Liver (tissue), 9 donors: ENCODE results near the gene CELSR1. TPM values are rescaled to one million over a fixed set of nuclear protein-coding genes. Genes with fewer than 3 reads are reported as not detected.

ENCODE experiments used
- DNase-seq: peaks from one replicate; pipeline ENCODE4 v3.0.0-alpha.2; 2017; ENCODE audit warnings: low spot score
- H3K27ac ChIP-seq, 2 donors: one replicate each; pipeline ENCODE4 v1.7.0; 2013; ENCODE audit warnings: inconsistent platforms in 2 of 2, low read length in 2 of 2, control low read depth in 1 of 2, low read depth in 1 of 2, mild to moderate bottlenecking in 1 of 2
- H3K27me3 ChIP-seq, 4 donors: one replicate each; pipeline versions ENCODE4 v1.6.1 to v1.7.0; 2013; ENCODE audit warnings: low read length in 3 of 4, inconsistent platforms in 1 of 4, mild to moderate bottlenecking in 1 of 4, moderate library complexity in 1 of 4; ENCODE audit not compliant: control insufficient read depth in 4 of 4, insufficient read depth in 4 of 4
- H3K36me3 ChIP-seq, 4 donors: one replicate each; pipeline versions ENCODE4 v1.6.1 to v1.7.0; 2013; ENCODE audit warnings: low read length in 3 of 4, mild to moderate bottlenecking in 3 of 4, low read depth in 1 of 4, moderate library complexity in 1 of 4; ENCODE audit not compliant: control insufficient read depth in 4 of 4, insufficient read depth in 3 of 4
- H3K4me1 ChIP-seq, 4 donors: one replicate each; pipeline versions ENCODE4 v1.6.1 to v1.7.0; 2013; ENCODE audit warnings: low read length in 3 of 4, mild to moderate bottlenecking in 3 of 4, moderate library complexity in 1 of 4; ENCODE audit not compliant: control insufficient read depth in 4 of 4, insufficient read depth in 4 of 4
- H3K4me3 ChIP-seq, 3 donors: one replicate each; pipeline versions ENCODE4 v1.6.1 to v1.7.0; 2013; ENCODE audit warnings: low read length in 3 of 3, control low read depth in 1 of 3, low read depth in 1 of 3, mild to moderate bottlenecking in 1 of 3
- H3K9ac ChIP-seq, 2 donors: one replicate each; pipeline ENCODE4 v1.7.0; 2013; ENCODE audit warnings: low read length in 2 of 2, mild to moderate bottlenecking in 2 of 2, moderate library complexity in 2 of 2, control low read depth in 1 of 2, low read depth in 1 of 2
- H3K9me3 ChIP-seq, 4 donors: one replicate each; pipeline versions ENCODE4 v1.6.1 to v1.7.0; 2013; ENCODE audit warnings: low read length in 3 of 4; ENCODE audit not compliant: control insufficient read depth in 4 of 4
- ATF3 ChIP-seq: IDR thresholded peaks from 2 replicates; pipeline ENCODE4 v1.6.1; 2016; ENCODE audit warnings: antibody characterized with exemption
- CTCF ChIP-seq: fragments of 150-350 bp; IDR thresholded peaks from 2 replicates; pipeline ENCODE4 v1.5.1; 2017; ENCODE audit warnings: improper control_type of control experiment, low read depth, low read length; ENCODE audit not compliant: missing input control
- EGR1 ChIP-seq, 2 donors: IDR thresholded peaks; 2 replicates each; pipeline ENCODE4 v1.6.1; 2016 to 2018; ENCODE audit warnings: antibody characterized with exemption in 2 of 2, low read depth in 2 of 2
- FOXA1 ChIP-seq: IDR thresholded peaks from 2 replicates; pipeline ENCODE4 v1.6.1; 2016; ENCODE audit warnings: antibody characterized with exemption
- FOXA2 ChIP-seq: IDR thresholded peaks from 2 replicates; pipeline ENCODE4 v1.6.1; 2016; ENCODE audit warnings: antibody characterized with exemption
- GABPA ChIP-seq, 2 donors: IDR thresholded peaks in 1 of 2; conservative IDR thresholded peaks in 1 of 2; 2 replicates each; pipeline ENCODE4 v1.6.1; 2016; ENCODE audit warnings: antibody characterized with exemption in 2 of 2, mild to moderate bottlenecking in 1 of 2, moderate library complexity in 1 of 2
- HNF4A ChIP-seq, 2 donors: conservative IDR thresholded peaks; 2 replicates each; pipeline ENCODE4 v1.6.1; 2016; ENCODE audit warnings: antibody characterized with exemption in 2 of 2, mild to moderate bottlenecking in 2 of 2
- HNF4G ChIP-seq: IDR thresholded peaks from 2 replicates; pipeline ENCODE4 v1.6.1; 2016; ENCODE audit warnings: antibody characterized with exemption
- JUND ChIP-seq, 2 donors: IDR thresholded peaks; 2 replicates each; pipeline ENCODE4 v1.6.1; 2016; ENCODE audit warnings: antibody characterized with exemption in 2 of 2
- MAX ChIP-seq: IDR thresholded peaks from 2 replicates; pipeline ENCODE4 v1.6.1; 2016; ENCODE audit warnings: antibody characterized with exemption
- NR2F2 ChIP-seq: IDR thresholded peaks from 2 replicates; pipeline ENCODE4 v1.6.1; 2016; ENCODE audit warnings: antibody characterized with exemption
- RAD21 ChIP-seq, 2 donors: IDR thresholded peaks; 2 replicates each; pipeline ENCODE4 v1.6.1; 2016; ENCODE audit warnings: antibody characterized with exemption in 2 of 2, mild to moderate bottlenecking in 2 of 2
- REST ChIP-seq: IDR thresholded peaks from 2 replicates; pipeline ENCODE4 v1.6.1; 2016; ENCODE audit warnings: antibody characterized with exemption, mild to moderate bottlenecking
- RXRA ChIP-seq, 2 donors: IDR thresholded peaks; 2 replicates each; pipeline ENCODE4 v1.6.1; 2017 to 2018; ENCODE audit warnings: antibody characterized with exemption in 2 of 2, mild to moderate bottlenecking in 1 of 2
- SP1 ChIP-seq: IDR thresholded peaks from 2 replicates; pipeline ENCODE4 v1.6.1; 2018; ENCODE audit warnings: antibody characterized with exemption, mild to moderate bottlenecking
- TAF1 ChIP-seq: conservative IDR thresholded peaks from 2 replicates; pipeline ENCODE4 v1.6.1; 2016; ENCODE audit warnings: antibody characterized with exemption, mild to moderate bottlenecking
- YY1 ChIP-seq: IDR thresholded peaks from 2 replicates; pipeline ENCODE4 v1.6.1; 2016; ENCODE audit warnings: antibody characterized with exemption, mild to moderate bottlenecking
- ZBTB33 ChIP-seq: IDR thresholded peaks from 2 replicates; pipeline ENCODE4 v1.6.1; 2016; ENCODE audit warnings: antibody characterized with exemption
- WGBS: extraction: QIAGEN DNeasy Blood & Tissue Kit; methylation state at CpG from one replicate; pipeline ENCODE4 v1.1.7; 2013; 5-methylcytosine and 5-hydroxymethylcytosine counted together
- polyA plus RNA-seq, 2 donors: library from polyadenylated mRNA; stranded (reverse) in 1 of 2; unstranded in 1 of 2; fragments of 200-250 nt in 1 of 2; fragments of >200 nt in 1 of 2; fragmentation: Nextera tagmentation in 1 of 2; extraction: Ambion mirVana in 1 of 2; gene quantifications; one replicate each; pipeline versions ENCODE4 v1.2.1 to v1.2.3, GENCODE V29; 2013 to 2015
- total RNA-seq, 2 donors: library from RNA; depleted of rRNA; stranded (reverse); fragments of >200 nt; gene quantifications; one replicate each; pipeline ENCODE4 v1.2.3, GENCODE V29; 2014
- donor health status: healthy.
- donor health status: healthy.
- donor health status: healthy.
- donor health status: healthy.
- donor health status: healthy.

Gene CELSR1
- total and polyA plus RNA-seq, 4 donors: 0.37 to 1.6 (median 1.3) TPM

GRCh38 chr22:46365166-46365624 lies 172.2 kb downstream of the CELSR1 start:
- Histone ChIP-seq H3K9ac (no peak overlapping the region), H3K27me3 (no peaks in the 10 kb centered on the region), H3K36me3 (peaks cover 0 to 1% (median 0%) of the 10 kb centered on the region in 4 donors), H3K4me1 (peaks cover 14 to 41% (median 30%) of the 10 kb centered on the region in 4 donors), H3K9me3 (no peaks in the 10 kb centered on the region), H3K4me3 (no peak overlapping the region), H3K27ac (no peak overlapping the region)
- no peak for DNase-seq
- 96% methylated on average over 22 of the region's 22 CpGs for WGBS
- TF ChIP-seq GABPA (IDR thresholded peaks at IDR 0.05 in 1 of 2, conservative IDR thresholded peaks at IDR 0.05 in 1 of 2) (no peak), JUND (IDR thresholded peaks at IDR 0.05) (no peak), EGR1 (IDR thresholded peaks at IDR 0.05; ENCODE audit: low read depth in 2 of 2) (no peak), TAF1 (no peak), CTCF (no peak), NR2F2 (no peak), SP1 (no peak), HNF4G (no peak), FOXA1 (no peak), ATF3 (no peak), YY1 (no peak), REST (no peak), ZBTB33 (no peak), MAX (no peak), HNF4A (conservative IDR thresholded peaks at IDR 0.05) (no peak), RAD21 (IDR thresholded peaks at IDR 0.05) (no peak), FOXA2 (no peak), RXRA (IDR thresholded peaks at IDR 0.05) (no peak)
